ENCODE data around the gene ATP2A1.
"Not testable (repeated sequence)": the region's sequence is repeated elsewhere in the genome, so short reads cannot be mapped to it uniquely, and the experiment has no call there.

- TF ChIP-seq, protein P1, sequence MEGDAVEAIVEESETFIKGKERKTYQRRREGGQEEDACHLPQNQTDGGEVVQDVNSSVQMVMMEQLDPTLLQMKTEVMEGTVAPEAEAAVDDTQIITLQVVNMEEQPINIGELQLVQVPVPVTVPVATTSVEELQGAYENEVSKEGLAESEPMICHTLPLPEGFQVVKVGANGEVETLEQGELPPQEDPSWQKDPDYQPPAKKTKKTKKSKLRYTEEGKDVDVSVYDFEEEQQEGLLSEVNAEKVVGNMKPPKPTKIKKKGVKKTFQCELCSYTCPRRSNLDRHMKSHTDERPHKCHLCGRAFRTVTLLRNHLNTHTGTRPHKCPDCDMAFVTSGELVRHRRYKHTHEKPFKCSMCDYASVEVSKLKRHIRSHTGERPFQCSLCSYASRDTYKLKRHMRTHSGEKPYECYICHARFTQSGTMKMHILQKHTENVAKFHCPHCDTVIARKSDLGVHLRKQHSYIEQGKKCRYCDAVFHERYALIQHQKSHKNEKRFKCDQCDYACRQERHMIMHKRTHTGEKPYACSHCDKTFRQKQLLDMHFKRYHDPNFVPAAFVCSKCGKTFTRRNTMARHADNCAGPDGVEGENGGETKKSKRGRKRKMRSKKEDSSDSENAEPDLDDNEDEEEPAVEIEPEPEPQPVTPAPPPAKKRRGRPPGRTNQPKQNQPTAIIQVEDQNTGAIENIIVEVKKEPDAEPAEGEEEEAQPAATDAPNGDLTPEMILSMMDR (IDR thresholded peaks at IDR 0.05), result not testable (repeated sequence)
- TF ChIP-seq POLR2A (IDR thresholded peaks at IDR 0.05), result not testable (repeated sequence)
Observed at GRCh38 chr16:28881565-28881964, 3.3 kb downstream of the ATP2A1 start.
